Epidermal melanocyte (primary cell): ENCODE measurements around the gene TRAK1.

Source experiments
- DNase-seq: peaks from one replicate; pipeline ENCODE4 v3.0.0; 2011; ENCODE audit warnings: low spot score; ENCODE audit not compliant: insufficient read length

The TRAK1 gene

GRCh38 chr3:42177068-42177800 lies 86.1 kb downstream of the TRAK1 start:
- DNase-seq: no peak

DNA sequence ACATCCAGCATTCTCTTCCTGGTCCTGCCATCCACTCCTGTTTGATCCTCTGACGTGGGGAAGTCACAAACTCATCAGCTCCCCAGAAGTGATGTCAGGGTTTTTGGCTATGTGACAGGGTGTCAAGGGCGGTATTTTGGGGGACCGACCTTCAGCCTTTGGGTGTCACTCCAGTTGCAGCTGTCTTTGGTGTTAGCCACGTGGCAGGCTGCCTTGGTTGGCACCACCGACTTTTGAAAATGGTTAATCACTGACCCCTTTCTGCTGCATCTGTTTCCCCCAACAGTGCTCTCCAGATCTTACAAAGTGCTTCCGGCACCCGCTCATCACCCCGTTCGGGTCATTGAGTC lies 86.6 kb downstream of the TRAK1 start:
- DNase-seq: no peak

DNA sequence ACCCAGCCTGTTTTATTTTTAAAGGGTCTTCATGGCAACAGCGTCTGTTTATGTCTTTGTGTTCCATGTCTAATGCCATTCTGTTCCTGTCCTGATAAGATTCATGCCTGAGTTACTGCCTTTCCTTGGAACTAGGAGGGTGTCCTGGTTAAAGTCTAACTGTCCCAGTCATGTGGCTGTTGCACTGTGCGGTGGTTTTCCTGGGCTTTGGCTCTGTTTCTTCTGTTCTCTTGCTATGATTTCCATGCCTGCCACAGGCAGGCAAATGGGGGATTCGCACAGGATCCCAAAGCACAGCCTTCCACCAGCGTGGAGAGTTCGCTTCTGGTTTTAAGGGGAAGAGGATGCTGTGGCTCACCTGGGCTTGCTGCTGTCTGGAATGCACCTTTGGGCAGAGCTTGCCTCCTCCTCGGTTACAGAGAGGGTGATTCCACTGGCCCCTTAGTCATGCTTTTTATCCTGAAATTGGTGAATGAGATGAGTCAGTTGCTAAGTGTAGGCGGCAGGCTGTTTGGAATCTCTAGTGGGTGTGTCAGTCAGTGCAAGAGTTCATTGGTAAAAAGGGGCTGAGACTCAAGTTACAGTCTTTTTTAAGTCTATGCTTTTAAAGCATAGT lies 88.1 kb downstream of the TRAK1 start:
- peak; percentile 57 for DNase-seq

- DNase-seq: no peak
Measured at GRCh38 chr3:42180901-42181300, 89.7 kb downstream of the TRAK1 start.

- DNase-seq: no peak
Measured at GRCh38 chr3:42182555-42182954, 91.4 kb downstream of the TRAK1 start.

DNA sequence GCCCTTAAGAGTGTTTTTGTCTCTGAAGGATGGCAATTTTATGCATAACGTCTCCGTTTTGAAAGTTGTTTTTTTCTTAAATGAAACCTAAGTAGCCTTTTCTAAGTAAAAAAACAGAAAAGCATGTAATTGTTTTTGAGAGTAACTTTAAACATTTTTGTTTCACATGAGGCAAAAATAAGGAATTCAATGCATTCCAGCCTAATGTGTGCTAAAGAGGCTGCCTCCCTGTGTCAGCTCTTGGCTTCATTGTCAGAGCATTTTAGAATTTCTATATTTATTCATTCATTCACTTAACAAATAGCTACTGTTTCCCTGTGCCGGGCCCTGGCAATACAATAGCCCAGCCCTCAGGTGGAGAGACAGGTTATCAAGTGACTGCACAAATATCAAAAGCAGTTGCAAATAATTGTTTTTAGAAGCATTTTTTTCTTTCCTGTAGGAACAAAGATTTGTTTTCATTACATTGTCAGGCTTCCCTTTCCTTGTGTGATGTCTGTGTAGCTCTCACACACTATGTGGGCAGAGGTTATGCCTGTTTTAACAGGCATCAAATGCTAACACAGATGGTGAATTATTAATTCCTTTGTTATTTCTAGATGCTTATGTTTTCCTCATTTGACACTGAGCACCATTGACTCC lies 93.0 kb downstream of the TRAK1 start:
- DNase-seq: no peak

GRCh38 chr3:42184651-42185443 lies 93.7 kb downstream of the TRAK1 start:
- DNase-seq: no peak

- DNase-seq: no peak
Measured at GRCh38 chr3:42187936-42188335, 96.8 kb downstream of the TRAK1 start.

- no peak for DNase-seq
Measured at GRCh38 chr3:42188376-42188775, 97.2 kb downstream of the TRAK1 start.

- no peak for DNase-seq
Measured at GRCh38 chr3:42189001-42189460, 97.9 kb downstream of the TRAK1 start.

DNA sequence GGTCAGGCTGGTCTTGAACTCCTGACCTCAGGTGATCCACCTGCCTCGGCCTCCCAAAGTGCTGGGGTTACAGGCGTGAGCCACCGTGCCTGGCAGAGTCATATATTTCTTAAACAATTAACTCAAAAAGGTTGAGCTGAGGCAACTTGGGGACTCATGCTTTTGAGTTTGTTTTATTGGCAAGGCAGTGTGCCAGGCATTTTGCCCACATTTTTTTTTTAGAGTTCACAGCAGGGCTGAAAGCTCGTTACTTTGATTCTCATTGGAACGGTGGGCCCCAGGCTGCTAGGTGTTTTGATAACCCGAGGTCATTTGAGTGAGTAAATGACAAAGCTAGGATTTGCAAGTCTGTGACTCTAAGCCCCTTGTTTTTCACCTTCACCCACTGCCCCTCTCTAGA lies 98.6 kb downstream of the TRAK1 start:
- no peak for DNase-seq

- no peak for DNase-seq
Measured at GRCh38 chr3:42190701-42191442, 99.7 kb downstream of the TRAK1 start.

DNA sequence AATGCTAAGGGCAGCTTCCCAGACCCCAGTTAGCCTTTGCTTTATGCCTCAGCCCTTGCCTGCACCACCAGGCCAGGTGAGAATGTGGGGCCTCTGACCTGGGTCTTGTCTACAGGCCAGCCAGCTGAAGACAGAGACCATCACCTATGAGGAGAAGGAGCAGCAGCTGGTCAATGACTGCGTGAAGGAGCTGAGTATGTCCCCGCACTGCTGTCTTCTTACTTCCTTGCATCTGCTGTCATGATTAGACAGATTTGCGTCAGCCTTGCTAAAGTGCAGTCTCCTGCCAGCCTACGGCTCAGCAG lies 100.2 kb downstream of the TRAK1 start:
- no peak for DNase-seq

GRCh38 chr3:42192334-42193200 lies 101.4 kb downstream of the TRAK1 start:
- peak; percentile 41 for DNase-seq

- no peak for DNase-seq
Measured at GRCh38 chr3:42194943-42195510, 103.9 kb downstream of the TRAK1 start.

- no peak for DNase-seq
Measured at GRCh38 chr3:42195879-42196330, 104.7 kb downstream of the TRAK1 start.

DNA sequence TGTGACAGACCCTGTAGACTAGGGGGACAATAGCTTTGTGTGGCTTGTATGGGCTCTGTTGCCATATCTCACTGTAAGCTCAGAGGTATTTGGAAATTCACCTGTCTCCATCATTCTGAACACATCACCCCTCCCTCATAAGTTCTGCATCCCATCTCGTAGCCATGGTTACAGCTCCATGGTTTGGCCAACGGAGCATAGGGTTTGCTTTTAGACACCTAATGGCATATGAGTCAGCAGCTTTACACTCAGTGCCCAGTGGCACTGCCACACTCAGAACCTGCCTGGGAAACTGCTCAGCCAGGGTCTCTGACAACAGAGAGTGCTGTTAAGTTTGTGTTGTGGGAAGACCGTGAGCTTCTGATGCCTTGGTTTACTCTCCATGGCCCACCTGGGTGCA lies 107.6 kb downstream of the TRAK1 start:
- DNase-seq: no peak

- DNase-seq: no peak
Measured at GRCh38 chr3:42202217-42202865, 111.2 kb downstream of the TRAK1 start.

GRCh38 chr3:42204867-42205599 lies 113.9 kb downstream of the TRAK1 start:
- DNase-seq: no peak
